Lung (tissue), 12 donors: ENCODE measurements around the gene TRIM2. TPM values are rescaled to one million over a fixed set of nuclear protein-coding genes. Genes with fewer than 3 reads are reported as not detected.
A peak's percentile ranks its signal among the peaks of the same experiment; 100 is the strongest.

Source experiments
- ATAC-seq: fragments of 200-7000 bp; cut with Tn5 transposase; one replicate; pipeline ENCODE4 v1.9.1; 2020; ENCODE audit warnings: moderate number of reproducible peaks; ENCODE audit not compliant: insufficient read depth, low FRiP score
- DNase-seq, 3 donors: peaks; one replicate each; pipeline ENCODE4 v3.0.0-alpha.2; 2013 to 2017
- H3K27ac ChIP-seq, 2 donors: one replicate each; pipeline ENCODE4 v1.5.1; 2013; ENCODE audit warnings: mild to moderate bottlenecking in 2 of 2, moderate library complexity in 2 of 2, control low read depth in 1 of 2, inconsistent platforms in 1 of 2, low read depth in 1 of 2, low read length in 1 of 2
- H3K27me3 ChIP-seq, 3 donors: one replicate each; pipeline ENCODE4 v1.5.1; 2013; ENCODE audit warnings: low read length in 2 of 3; ENCODE audit not compliant: control insufficient read depth in 3 of 3, insufficient read depth in 3 of 3
- H3K36me3 ChIP-seq, 4 donors: one replicate each; pipeline ENCODE4 v1.5.1; 2013; ENCODE audit warnings: low read length in 4 of 4, mild to moderate bottlenecking in 1 of 4, moderate library complexity in 1 of 4; ENCODE audit not compliant: control insufficient read depth in 4 of 4, insufficient read depth in 4 of 4
- H3K4me1 ChIP-seq, 5 donors: one replicate each; pipeline ENCODE4 v1.5.1; 2013; ENCODE audit warnings: low read length in 5 of 5, mild to moderate bottlenecking in 2 of 5, moderate library complexity in 1 of 5; ENCODE audit not compliant: control insufficient read depth in 5 of 5, insufficient read depth in 5 of 5
- H3K4me3 ChIP-seq: one replicate; pipeline ENCODE4 v1.5.1; 2013; ENCODE audit warnings: mild to moderate bottlenecking, control low read depth, moderate library complexity
- H3K9ac ChIP-seq, 2 donors: one replicate each; pipeline ENCODE4 v1.5.1; 2013; ENCODE audit warnings: low read length in 2 of 2, control low read depth in 1 of 2; ENCODE audit not compliant: insufficient read depth in 1 of 2
- H3K9me3 ChIP-seq, 4 donors: one replicate each; pipeline ENCODE4 v1.5.1; 2013; ENCODE audit warnings: low read length in 3 of 4, mild to moderate bottlenecking in 1 of 4, moderate library complexity in 1 of 4; ENCODE audit not compliant: control insufficient read depth in 4 of 4, insufficient read depth in 3 of 4
- CTCF ChIP-seq: IDR thresholded peaks from 2 replicates; pipeline ENCODE4 v1.5.1; 2012; ENCODE audit warnings: mild to moderate bottlenecking; ENCODE audit errors: control extremely low read depth, extremely low read depth
- WGBS, 2 donors: extraction: QIAGEN DNeasy Blood & Tissue Kit; methylation state at CpG; one replicate each; pipeline ENCODE4 v1.1.7; 2013; 5-methylcytosine and 5-hydroxymethylcytosine counted together
- polyA plus RNA-seq, 2 donors: library from polyadenylated mRNA; stranded (reverse); fragments of 200-250 nt; gene quantifications; one replicate each; pipeline ENCODE4 v1.2.1, GENCODE V29; 2013
- total RNA-seq, 2 donors: library from RNA; depleted of rRNA in 1 of 2; stranded (reverse); fragments of >200 nt in 1 of 2; gene quantifications; one replicate each; pipeline ENCODE4 v1.2.1, GENCODE V29; 2014 to 2021
- donor health status: control.
- donor health status: control.
- donor health status: Bipolar disorder and iron deficiency.
- donor health status: healthy.
- donor health status: DM: yes; HTN: yes; CAD: no.

Gene TRIM2
- total and polyA plus RNA-seq, 4 donors = 9.1 to 74.0 (median 38.1) TPM

- 49 to 83% methylated on average over 3 of the region's 3 CpGs for WGBS, 2 donors
- Histone ChIP-seq H3K4me1 (peaks cover 0 to 8% (median 3%) of the 10 kb centered on the region in 5 donors), H3K36me3 (peaks cover 0 to 2% (median 0%) of the 10 kb centered on the region in 4 donors), H3K27ac (no peak overlapping the region), H3K4me3 (no peak overlapping the region), H3K9me3 (peaks cover 0 to 8% (median 0%) of the 10 kb centered on the region in 4 donors), H3K27me3 (no peaks in the 10 kb centered on the region), H3K9ac (no peak overlapping the region)
- DNase-seq (peak in 1 of 3 donors; percentile 41), ATAC-seq (no peak)
- TF ChIP-seq CTCF = no peak
These were observed 55.9 kb downstream of the TRIM2 start for GRCh38 chr4:153260132-153260531.

- Histone ChIP-seq H3K4me3 (no peak overlapping the region), H3K9me3 (peaks cover 0 to 8% (median 0%) of the 10 kb centered on the region in 4 donors), H3K36me3 (no peaks in the 10 kb centered on the region), H3K9ac (no peak overlapping the region), H3K4me1 (peaks cover 0 to 8% (median 3%) of the 10 kb centered on the region in 5 donors), H3K27ac (no peak overlapping the region), H3K27me3 (no peaks in the 10 kb centered on the region)
- ATAC-seq (no peak), DNase-seq (peak in 1 of 3 donors; percentile 27)
- TF ChIP-seq CTCF = no peak
- WGBS, 2 donors = 71 to 85% methylated on average over 3 of the region's 3 CpGs
These were observed 56.5 kb downstream of the TRIM2 start for GRCh38 chr4:153260553-153261300.

- ATAC-seq = no peak
- no peak for DNase-seq
- Histone ChIP-seq H3K4me1 (peaks cover 0 to 8% (median 3%) of the 10 kb centered on the region in 5 donors), H3K9me3 (peaks cover 0 to 8% (median 0%) of the 10 kb centered on the region in 4 donors), H3K36me3 (no peaks in the 10 kb centered on the region), H3K4me3 (no peak overlapping the region), H3K9ac (no peak overlapping the region), H3K27me3 (no peaks in the 10 kb centered on the region), H3K27ac (no peak overlapping the region)
- WGBS, 2 donors = 94 to 98% methylated on average over 2 of the region's 2 CpGs
- TF ChIP-seq CTCF = no peak
These were observed 57.2 kb downstream of the TRIM2 start for GRCh38 chr4:153261461-153261860.
